Testis (tissue), 3 donors: ENCODE data around the gene WNT6. TPM values are rescaled to one million over a fixed set of nuclear protein-coding genes. Genes with fewer than 3 reads are reported as not detected.

Source experiments
- DNase-seq: peaks from one replicate; pipeline ENCODE4 v3.0.0-alpha.2; 2019
- H3K27ac ChIP-seq, 2 donors: fragments of 200-600 bp; sonication (generic); one replicate each; pipeline ENCODE4 v1.5.1; 2019
- H3K27me3 ChIP-seq: fragments of 200-600 bp; sonication (generic); one replicate; pipeline ENCODE4 v1.5.1; 2019
- H3K36me3 ChIP-seq: fragments of 200-600 bp; sonication (generic); one replicate; pipeline ENCODE4 v1.5.1; 2017; ENCODE audit warnings: low read depth; ENCODE audit errors: missing control alignments
- H3K4me1 ChIP-seq: fragments of 200-600 bp; sonication (generic); one replicate; pipeline ENCODE4 v1.5.1; 2019
- H3K4me3 ChIP-seq, 2 donors: fragments of 200-600 bp; sonication (generic); one replicate each; pipeline ENCODE4 v1.5.1; 2017 to 2019
- H3K9me3 ChIP-seq: fragments of 200-600 bp; sonication (generic); one replicate; pipeline ENCODE4 v1.5.1; 2017
- CTCF ChIP-seq, 3 experiments: fragments of 450-650 bp in 2 of 3; fragments of 200-600 bp in 1 of 3; sonication (generic) in 1 of 3; IDR thresholded peaks; one replicate each; pipeline ENCODE4 v1.5.1; 2016 to 2019; ENCODE audit warnings: antibody characterized with exemption in 3 of 3, mild to moderate bottlenecking in 2 of 3, moderate library complexity in 1 of 3
- POLR2A ChIP-seq: fragments of 450-650 bp; IDR thresholded peaks from one replicate; pipeline ENCODE4 v1.6.1; 2017; ENCODE audit warnings: antibody characterized with exemption, mild to moderate bottlenecking, moderate library complexity
- WGBS, 2 donors: methylation state at CpG; one replicate each; pipeline ENCODE4 v1.1.5; 2018; 5-methylcytosine and 5-hydroxymethylcytosine counted together
- intact Hi-C: fragments of 100-400 bp; cut with DNase I; formaldehyde crosslinking; loops from one replicate; pipeline ENCODE4 v1.15.1; 2023; ENCODE audit warnings: low total_unique reads
- polyA plus RNA-seq: library from polyadenylated mRNA; stranded (reverse); fragments of 350-450 nt; fragmentation: Illumina TruSeq; extraction: RNeasy Lipid Tissue Mini Kit (QIAGEN cat#74804); gene quantifications from one replicate; pipeline ENCODE4 v1.2.3, GENCODE V29; 2014; ENCODE audit warnings: low read depth, low replicate concordance; ENCODE audit not compliant: insufficient read depth
- total RNA-seq, 2 donors: library from RNA; depleted of rRNA; stranded (reverse); fragments of >200 nt; gene quantifications; one replicate each; pipeline ENCODE4 v1.2.3, GENCODE V29; 2016

The WNT6 gene
- total and polyA plus RNA-seq, 3 donors from 2014 or later: 2.7 to 46.5 (median 5.5) TPM

GRCh38 chr2:218890369-218890768, 30.8 kb downstream of the WNT6 start:
- Histone ChIP-seq H3K27ac (no peak overlapping the region), H3K36me3 (no peaks in the 10 kb centered on the region), H3K27me3 (no peaks in the 10 kb centered on the region), H3K9me3 (no peaks in the 10 kb centered on the region), H3K4me1 (peaks cover 3% of the 10 kb centered on the region), H3K4me3 (no peak overlapping the region)
- TF ChIP-seq CTCF (IDR thresholded peaks at IDR 0.05): no peak
- TF ChIP-seq POLR2A: no peak
- DNase-seq: no peak
- WGBS, 2 donors: 83 to 88% methylated on average over 2 to 3 of the region's 3 CpGs
- intact Hi-C loops: no loop called here

GRCh38 chr2:218891275-218892135, 31.9 kb downstream of the WNT6 start:
- DNase-seq: no peak
- Histone ChIP-seq H3K9me3 (no peaks in the 10 kb centered on the region), H3K36me3 (no peaks in the 10 kb centered on the region), H3K27me3 (no peaks in the 10 kb centered on the region), H3K27ac (no peak overlapping the region), H3K4me1 (peaks cover 5% of the 10 kb centered on the region), H3K4me3 (no peak overlapping the region)
- 53 to 67% methylated on average over 19 of the region's 19 CpGs for WGBS, 2 donors
- TF ChIP-seq POLR2A (no peak), CTCF (IDR thresholded peaks at IDR 0.05) (no peak)
- intact Hi-C loops: no loop called here

- TF ChIP-seq CTCF (IDR thresholded peaks at IDR 0.05) (peak in 2 of 3 experiments; percentile 36 to 44), POLR2A (no peak)
- Histone ChIP-seq H3K27me3 (no peaks in the 10 kb centered on the region), H3K4me3 (peak overlapping the region; percentile 39 to 58), H3K9me3 (no peaks in the 10 kb centered on the region), H3K27ac (no peak overlapping the region), H3K4me1 (peaks cover 13% of the 10 kb centered on the region), H3K36me3 (no peaks in the 10 kb centered on the region)
- intact Hi-C loops: no loop called here
- DNase-seq: peak; percentile 71
- 0 to 2% methylated on average over 3 to 67 of the region's 72 CpGs for WGBS, 2 donors
Measured at GRCh38 chr2:218892693-218893348, 33.2 kb downstream of the WNT6 start.

- 41 to 50% methylated on average over 9 to 10 of the region's 10 CpGs for WGBS, 2 donors
- Histone ChIP-seq H3K27ac (no peak overlapping the region), H3K27me3 (no peaks in the 10 kb centered on the region), H3K9me3 (no peaks in the 10 kb centered on the region), H3K4me1 (peaks cover 19% of the 10 kb centered on the region), H3K36me3 (no peaks in the 10 kb centered on the region), H3K4me3 (peak overlapping the region; percentile 39 to 58)
- DNase-seq: no peak
- TF ChIP-seq CTCF (IDR thresholded peaks at IDR 0.05): no peak
- no peak for TF ChIP-seq POLR2A
- intact Hi-C loops: no loop called here
Measured at GRCh38 chr2:218893349-218894150, 33.9 kb downstream of the WNT6 start.
